Measurements from ENCODE around the gene SLC35E4. TPM values are rescaled to one million over a fixed set of nuclear protein-coding genes. Genes with fewer than 3 reads are reported as not detected.
"Not testable (repeated sequence)": the region's sequence is repeated elsewhere in the genome, so short reads cannot be mapped to it uniquely, and the experiment has no call there.

SLC35E4 gene
- polyA plus RNA-seq, 3 donors, result 1.3 to 1.6 (median 1.4) TPM

GRCh38 chr22:30648825-30649224 is 13.2 kb downstream of the SLC35E4 start:
- DNase-seq (ENCODE audit: low read depth in 3 of 3, low spot score in 2 of 3), result no peak

- no peak for DNase-seq (ENCODE audit: low read depth in 3 of 3, low spot score in 2 of 3)
Measured at GRCh38 chr22:30649430-30650007, 13.9 kb downstream of the SLC35E4 start.

- DNase-seq (ENCODE audit: low read depth in 3 of 3, low spot score in 2 of 3), result no peak
Measured at GRCh38 chr22:30650508-30651116, 15.0 kb downstream of the SLC35E4 start.

GRCh38 chr22:30652852-30653251 is 17.3 kb downstream of the SLC35E4 start:
- DNase-seq (ENCODE audit: low read depth in 3 of 3, low spot score in 2 of 3), result no peak

- DNase-seq (ENCODE audit: low read depth in 3 of 3, low spot score in 2 of 3), result no peak
Measured at GRCh38 chr22:30654361-30654760, 18.8 kb downstream of the SLC35E4 start.

GRCh38 chr22:30655532-30655931 is 20.0 kb downstream of the SLC35E4 start:
- no peak for DNase-seq (ENCODE audit: low read depth in 3 of 3, low spot score in 2 of 3)

- DNase-seq (ENCODE audit: low read depth in 3 of 3, low spot score in 2 of 3), result no peak
Measured at GRCh38 chr22:30662040-30662439, 26.5 kb downstream of the SLC35E4 start.

GRCh38 chr22:30664798-30665197 is 29.2 kb downstream of the SLC35E4 start:
- DNase-seq (ENCODE audit: low read depth in 3 of 3, low spot score in 2 of 3), result no peak

GRCh38 chr22:30665266-30665665 is 29.7 kb downstream of the SLC35E4 start:
- no peak for DNase-seq (ENCODE audit: low read depth in 3 of 3, low spot score in 2 of 3)

GRCh38 chr22:30665786-30666185 is 30.2 kb downstream of the SLC35E4 start:
- no peak for DNase-seq (ENCODE audit: low read depth in 3 of 3, low spot score in 2 of 3)

GRCh38 chr22:30667107-30667493 is 31.5 kb downstream of the SLC35E4 start:
- no peak for DNase-seq (ENCODE audit: low read depth in 3 of 3, low spot score in 2 of 3)

- peak; percentile 69 to 80 (median 79) for DNase-seq (ENCODE audit: low read depth in 3 of 3, low spot score in 2 of 3)
Measured at GRCh38 chr22:30667494-30668385, 32.2 kb downstream of the SLC35E4 start, which contains the start of gene DUSP18. Gene DUSP18 (minus strand): TSS chr22:30667875. CDS start chr22:30664003, 3,872 bp downstream.

GRCh38 chr22:30668386-30668710 is 32.8 kb downstream of the SLC35E4 start:
- DNase-seq (ENCODE audit: low read depth in 3 of 3, low spot score in 2 of 3), result no peak

GRCh38 chr22:30671071-30671470 is 35.5 kb downstream of the SLC35E4 start:
- DNase-seq (ENCODE audit: low read depth in 3 of 3, low spot score in 2 of 3), result no peak

GRCh38 chr22:30673136-30673535 is 37.6 kb downstream of the SLC35E4 start:
- DNase-seq (ENCODE audit: low read depth in 3 of 3, low spot score in 2 of 3), result no peak

GRCh38 chr22:30674482-30674881 is 38.9 kb downstream of the SLC35E4 start:
- no peak for DNase-seq (ENCODE audit: low read depth in 3 of 3, low spot score in 2 of 3)

- DNase-seq (ENCODE audit: low read depth in 3 of 3, low spot score in 2 of 3), result no peak
Measured at GRCh38 chr22:30675436-30675835, 39.9 kb downstream of the SLC35E4 start.

- not testable (repeated sequence) for DNase-seq (ENCODE audit: low read depth in 3 of 3, low spot score in 2 of 3)
Measured at GRCh38 chr22:30676565-30676964, 41.0 kb downstream of the SLC35E4 start.

GRCh38 chr22:30679895-30680690 is 44.5 kb downstream of the SLC35E4 start:
- DNase-seq (ENCODE audit: low read depth in 3 of 3, low spot score in 2 of 3), result not testable (repeated sequence)

- DNase-seq (ENCODE audit: low read depth in 3 of 3, low spot score in 2 of 3), result no peak
Measured at GRCh38 chr22:30680991-30681770, 45.6 kb downstream of the SLC35E4 start.

Measured in right renal cortex interstitium (tissue), 3 donors.